NCI-H2029 treated with DMSO at 0.1 percent for 48 hours (cell line): Measurements from ENCODE around the gene HSD17B3.
"Not testable (repeated sequence)": the region's sequence is repeated elsewhere in the genome, so short reads cannot be mapped to it uniquely, and the experiment has no call there.

ENCODE experiments used
- DNase-seq: peaks from one replicate; lab custom pipeline; 2025; lab: John Stamatoyannopoulos, UW

The HSD17B3 gene

GRCh38 chr9:96193236-96193755 lies 108.7 kb downstream of the HSD17B3 start:
- no peak for DNase-seq

DNA sequence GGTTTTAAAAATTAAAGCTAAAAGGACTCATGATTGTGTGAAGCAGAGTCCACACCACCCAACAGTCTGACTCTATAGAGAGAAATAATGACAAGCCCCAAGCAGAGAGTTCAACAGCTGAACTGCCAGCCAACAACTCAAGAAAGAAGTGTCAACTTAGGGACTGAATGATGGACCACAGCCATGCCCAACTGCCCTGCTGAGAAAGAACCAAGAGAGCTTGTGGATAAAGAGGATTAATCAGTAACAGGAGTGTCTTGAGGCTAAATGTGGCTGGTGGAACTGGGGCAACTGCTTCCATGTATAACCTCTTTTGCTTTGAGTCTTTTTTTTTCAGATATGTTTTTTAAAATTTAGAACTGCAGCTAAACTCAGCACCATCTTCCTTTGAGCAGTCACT lies 109.3 kb downstream of the HSD17B3 start:
- no peak for DNase-seq

GRCh38 chr9:96189995-96190394 lies 112.0 kb downstream of the HSD17B3 start:
- no peak for DNase-seq

DNA sequence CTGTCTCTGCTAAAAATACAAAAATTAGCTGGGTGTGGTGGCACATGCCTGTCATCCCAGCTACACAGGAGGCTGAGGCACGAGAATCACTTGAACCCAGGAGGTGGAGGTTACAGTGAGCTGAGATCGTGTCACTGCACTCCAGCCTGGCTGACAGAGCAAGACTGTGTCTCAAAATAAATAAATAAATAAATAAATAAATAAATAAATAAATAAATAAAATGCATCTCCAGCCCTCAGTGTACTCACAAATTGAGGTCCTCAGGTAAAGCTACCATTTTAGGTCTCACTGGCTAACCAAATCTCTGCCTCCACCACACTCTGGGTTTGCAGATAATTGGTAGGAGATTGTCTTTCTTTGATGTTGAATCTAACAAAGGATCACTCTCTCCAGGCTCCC lies 112.4 kb downstream of the HSD17B3 start:
- DNase-seq: not testable (repeated sequence)

DNA sequence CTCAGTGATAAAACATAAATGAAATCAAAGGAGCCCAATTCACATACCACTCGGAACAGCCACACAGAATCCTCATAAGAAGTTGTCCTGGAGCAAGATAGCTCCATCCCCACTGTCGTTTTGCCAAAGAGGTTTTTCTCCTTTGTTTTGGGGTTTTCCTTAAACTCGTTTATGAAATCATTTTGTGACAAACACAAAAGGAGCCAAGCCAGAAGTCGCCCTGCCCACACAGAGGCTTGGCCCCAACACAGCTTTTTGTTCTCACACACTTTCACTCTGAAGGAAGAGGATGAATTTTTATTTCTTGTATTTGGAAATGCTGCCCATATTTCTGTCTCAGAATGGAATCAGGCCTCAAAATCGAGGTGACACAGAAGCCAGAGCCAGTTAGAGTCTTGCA lies 113.4 kb downstream of the HSD17B3 start:
- no peak for DNase-seq

DNA sequence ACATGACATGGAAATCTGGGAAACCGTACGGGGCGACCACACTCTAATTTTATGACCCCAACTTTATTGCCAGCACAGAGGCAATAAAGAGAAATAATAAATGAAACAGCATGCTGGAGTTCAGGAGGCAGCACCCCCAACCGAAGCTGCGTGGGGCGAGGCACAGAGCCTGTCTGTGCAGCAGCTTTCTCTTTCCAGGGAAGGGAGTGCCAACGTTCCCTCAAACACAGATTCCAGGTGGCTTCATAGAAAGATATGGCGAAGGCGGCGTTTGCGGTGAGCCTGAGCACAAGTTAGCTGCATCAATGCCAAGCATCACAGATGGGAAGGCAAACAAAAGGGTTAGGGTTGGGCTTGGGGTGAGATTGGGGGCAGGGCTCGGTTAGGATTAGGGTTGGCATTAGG lies 114.8 kb downstream of the HSD17B3 start:
- no peak for DNase-seq

GRCh38 chr9:96186591-96187011 lies 115.4 kb downstream of the HSD17B3 start:
- DNase-seq: no peak

GRCh38 chr9:96185518-96186156 lies 116.3 kb downstream of the HSD17B3 start:
- no peak for DNase-seq
